ENCODE results near the gene STAT6. TPM values are rescaled to one million over a fixed set of nuclear protein-coding genes. Genes with fewer than 3 reads are reported as not detected.

Gene STAT6
- total and polyA plus RNA-seq, 11 donors = 31.6 to 87.7 (median 38.4) TPM

GRCh38 chr12:57119294-57120085, 8.3 kb upstream of the STAT6 start:
- H3K4me1 ChIP-seq = peaks cover 0 to 18% (median 0%) of the 10 kb centered on the region in 12 donors
- 88 to 92% (median 90%) methylated on average over 5 of the region's 5 CpGs for WGBS, 4 donors
- ATAC-seq (no peak), DNase-seq (no peak)
- intact Hi-C loops (cut with DNase I) = loop anchor here in 1 of 10 donors (10.0 kb wide), 1 partner anchor 365 kb away; the partner anchor contains the start of gene PRIM1
- H3K9me3 ChIP-seq = no peaks in the 10 kb centered on the region
- TF ChIP-seq CTCF (IDR thresholded peaks at IDR 0.05) (no peak), POLR2A (IDR thresholded peaks at IDR 0.05) (no peak)
- H3K27me3 ChIP-seq = no peaks in the 10 kb centered on the region
- no peak overlapping the region for H3K4me3 ChIP-seq
- no peaks in the 10 kb centered on the region for H3K36me3 ChIP-seq
- H3K27ac ChIP-seq = peak overlapping the region in 1 of 12 donors; percentile 76

- TF ChIP-seq POLR2A (IDR thresholded peaks at IDR 0.05) (no peak), CTCF (IDR thresholded peaks at IDR 0.05) (no peak)
- intact Hi-C loops (cut with DNase I) = loop anchor here in 1 of 10 donors (10.0 kb wide), 1 partner anchor 364 kb away; the partner anchor contains the start of gene PRIM1
- ATAC-seq = peak in 3 of 4 donors; percentile 68 to 78 (median 69)
- Histone ChIP-seq H3K4me3 (no peak overlapping the region), H3K27me3 (no peaks in the 10 kb centered on the region), H3K4me1 (peaks cover 0 to 18% (median 0%) of the 10 kb centered on the region in 12 donors), H3K9me3 (no peaks in the 10 kb centered on the region), H3K36me3 (no peaks in the 10 kb centered on the region), H3K27ac (peak overlapping the region in 1 of 12 donors; percentile 76)
- peak in 1 of 5 donors; percentile 47 for DNase-seq
- 74 to 92% (median 79%) methylated on average over 1 of the region's 1 CpG for WGBS, 4 donors
Observed at GRCh38 chr12:57118711-57119271, 7.6 kb upstream of the STAT6 start.

GRCh38 chr12:57116580-57117281, 5.6 kb upstream of the STAT6 start:
- 67 to 91% (median 82%) methylated on average over 4 to 5 of the region's 5 CpGs for WGBS, 4 donors
- H3K36me3 ChIP-seq = no peaks in the 10 kb centered on the region
- H3K4me1 ChIP-seq = peaks cover 0 to 27% (median 6%) of the 10 kb centered on the region in 12 donors
- TF ChIP-seq POLR2A (IDR thresholded peaks at IDR 0.05) (no peak), CTCF (IDR thresholded peaks at IDR 0.05) (no peak)
- no peaks in the 10 kb centered on the region for H3K27me3 ChIP-seq
- DNase-seq (no peak), ATAC-seq (no peak)
- no peak overlapping the region for H3K4me3 ChIP-seq
- no peak overlapping the region for H3K27ac ChIP-seq
- no peaks in the 10 kb centered on the region for H3K9me3 ChIP-seq
- intact Hi-C loops (cut with DNase I) = loop anchor here in 1 of 10 donors (10.0 kb wide), 1 partner anchor 362 kb away; the partner anchor contains the start of gene PRIM1

Measured in heart left ventricle (tissue), 16 donors.